ELR (cell line): Measurements from ENCODE around the gene ZBTB7C.

Experiments
- DNase-seq: peaks from one replicate; pipeline ENCODE4 v3.0.0-alpha.2; 2015; ENCODE audit warnings: low read depth

Gene ZBTB7C

GRCh38 chr18:48191494-48191893, 217.7 kb downstream of the ZBTB7C start:
- DNase-seq, result no peak

- DNase-seq, result no peak
Observed at GRCh38 chr18:48190994-48191393, 218.2 kb downstream of the ZBTB7C start.

GRCh38 chr18:48188609-48189008, 220.6 kb downstream of the ZBTB7C start:
- no peak for DNase-seq

- no peak for DNase-seq
Observed at GRCh38 chr18:48186861-48187260, 222.3 kb downstream of the ZBTB7C start.

GRCh38 chr18:48186131-48186766, 222.9 kb downstream of the ZBTB7C start:
- no peak for DNase-seq

- DNase-seq, result no peak
Observed at GRCh38 chr18:48184118-48184517, 225.1 kb downstream of the ZBTB7C start.

GRCh38 chr18:48183613-48184012, 225.6 kb downstream of the ZBTB7C start:
- DNase-seq, result no peak

GRCh38 chr18:48182779-48183178, 226.4 kb downstream of the ZBTB7C start:
- no peak for DNase-seq

- no peak for DNase-seq
Observed at GRCh38 chr18:48181857-48182256, 227.3 kb downstream of the ZBTB7C start.

GRCh38 chr18:48181087-48181823, 227.9 kb downstream of the ZBTB7C start:
- DNase-seq, result no peak

- DNase-seq, result no peak
Observed at GRCh38 chr18:48179666-48180065, 229.5 kb downstream of the ZBTB7C start.

GRCh38 chr18:48179001-48179400, 230.2 kb downstream of the ZBTB7C start:
- no peak for DNase-seq

- no peak for DNase-seq
Observed at GRCh38 chr18:48176909-48177308, 232.3 kb downstream of the ZBTB7C start.

GRCh38 chr18:48173557-48173956, 235.6 kb downstream of the ZBTB7C start:
- DNase-seq, result no peak

- DNase-seq, result no peak
Observed at GRCh38 chr18:48172226-48173006, 236.8 kb downstream of the ZBTB7C start.

GRCh38 chr18:48171490-48172188, 237.5 kb downstream of the ZBTB7C start:
- no peak for DNase-seq

GRCh38 chr18:48170651-48171050, 238.5 kb downstream of the ZBTB7C start:
- no peak for DNase-seq

GRCh38 chr18:48168861-48169260, 240.3 kb downstream of the ZBTB7C start:
- DNase-seq, result no peak

- DNase-seq, result no peak
Observed at GRCh38 chr18:48167897-48168253, 241.3 kb downstream of the ZBTB7C start.

GRCh38 chr18:48166336-48166875, 242.8 kb downstream of the ZBTB7C start:
- DNase-seq, result no peak

GRCh38 chr18:48165111-48165866, 243.9 kb downstream of the ZBTB7C start:
- no peak for DNase-seq
